Fibroblast of lung (primary cell): ENCODE results near the gene SEC61B. TPM values are rescaled to one million over a fixed set of nuclear protein-coding genes. Genes with fewer than 3 reads are reported as not detected.

ENCODE experiments used
- DNase-seq, 2 donors: peaks; one replicate each; pipeline versions ENCODE4 v3.0.0 to v3.0.0-alpha.2; 2010; ENCODE audit warnings: low read depth in 2 of 2
- H2AFZ ChIP-seq: 2 replicates; pipeline ENCODE4 v1.5.1; 2012; ENCODE audit warnings: low read length, control low read depth, inconsistent platforms
- H3K27ac ChIP-seq: 2 replicates; pipeline ENCODE4 v1.5.1; 2011; ENCODE audit warnings: low read length, control low read depth; ENCODE audit not compliant: insufficient read depth
- H3K27me3 ChIP-seq: 2 replicates; pipeline ENCODE4 v1.5.1; 2011; ENCODE audit warnings: mild to moderate bottlenecking, low read length; ENCODE audit not compliant: control insufficient read depth, insufficient read depth
- H3K36me3 ChIP-seq: 2 replicates; pipeline ENCODE4 v1.5.1; 2011; ENCODE audit warnings: low read length; ENCODE audit not compliant: control insufficient read depth, insufficient read depth
- H3K4me1 ChIP-seq: 2 replicates; pipeline ENCODE4 v1.5.1; 2011; ENCODE audit warnings: low read length; ENCODE audit not compliant: control insufficient read depth, insufficient read depth; ENCODE audit errors: extremely low read depth
- H3K4me2 ChIP-seq: 2 replicates; pipeline ENCODE4 v1.5.1; 2011; ENCODE audit warnings: low read length, control low read depth; ENCODE audit not compliant: insufficient read depth; ENCODE audit errors: extremely low read depth
- H3K4me3 ChIP-seq, 4 experiments: fragments of 200-600 bp in 1 of 4; sonication (generic) in 1 of 4; replicated peaks in 1 of 4; 2 replicates each; pipeline ENCODE4 v1.5.1; 2011 to 2016; ENCODE audit warnings: low read length in 4 of 4, low read depth in 3 of 4, mild to moderate bottlenecking in 3 of 4, control low read depth in 2 of 4, inconsistent platforms in 1 of 4, mixed read lengths in 1 of 4; ENCODE audit not compliant: insufficient read depth in 1 of 4; ENCODE audit errors: control extremely low read depth in 1 of 4
- H3K79me2 ChIP-seq: 2 replicates; pipeline ENCODE4 v1.5.1; 2012; ENCODE audit warnings: mild to moderate bottlenecking, low read length, inconsistent platforms; ENCODE audit not compliant: control insufficient read depth, insufficient read depth
- H3K9ac ChIP-seq: 2 replicates; pipeline ENCODE4 v1.5.1; 2011; ENCODE audit warnings: mild to moderate bottlenecking, low read length, control low read depth; ENCODE audit not compliant: insufficient read depth
- H3K9me3 ChIP-seq: 2 replicates; pipeline ENCODE4 v1.5.1; 2012; ENCODE audit warnings: low read depth, low read length; ENCODE audit not compliant: control insufficient read depth, insufficient read depth
- H4K20me1 ChIP-seq: 2 replicates; pipeline ENCODE4 v1.5.1; 2011; ENCODE audit warnings: low read length; ENCODE audit not compliant: control insufficient read depth, insufficient read depth; ENCODE audit errors: extremely low read depth
- EZH2 ChIP-seq: IDR thresholded peaks from 2 replicates; pipeline ENCODE4 v1.5.1; 2012; ENCODE audit warnings: low read length, control low read depth, mild to moderate bottlenecking; ENCODE audit errors: missing control alignments
- polyA plus RNA-seq, 2 donors: library from polyadenylated mRNA; depleted of rRNA in 1 of 2; stranded (reverse) in 1 of 2; unstranded in 1 of 2; fragments of >200 nt; gene quantifications; 2 replicates each; pipeline ENCODE4 v1.2.1, GENCODE V29; 2011 to 2012; ENCODE audit warnings: missing spikeins in 1 of 2
- total RNA-seq: library from RNA; depleted of rRNA; stranded (reverse); fragments of >200 nt; gene quantifications from 2 replicates; pipeline ENCODE4 v1.2.1, GENCODE V29; 2014
- TF ChIP-seq, protein P1 (sequence below), 2 donors: IDR thresholded peaks in 1 of 2; conservative IDR thresholded peaks in 1 of 2; 1 replicate in 1 of 2; 2 replicates in 1 of 2; pipeline ENCODE4 v1.5.1; 2011 to 2012; ENCODE audit warnings: low read length in 2 of 2, control low read depth in 1 of 2, inconsistent platforms in 1 of 2, low read depth in 1 of 2, mild to moderate bottlenecking in 1 of 2

Gene SEC61B
- total and polyA plus RNA-seq, 2 donors (not counting 1 experiment from before 2014, with no cell fraction given), result 58.8 to 213 TPM

DNA sequence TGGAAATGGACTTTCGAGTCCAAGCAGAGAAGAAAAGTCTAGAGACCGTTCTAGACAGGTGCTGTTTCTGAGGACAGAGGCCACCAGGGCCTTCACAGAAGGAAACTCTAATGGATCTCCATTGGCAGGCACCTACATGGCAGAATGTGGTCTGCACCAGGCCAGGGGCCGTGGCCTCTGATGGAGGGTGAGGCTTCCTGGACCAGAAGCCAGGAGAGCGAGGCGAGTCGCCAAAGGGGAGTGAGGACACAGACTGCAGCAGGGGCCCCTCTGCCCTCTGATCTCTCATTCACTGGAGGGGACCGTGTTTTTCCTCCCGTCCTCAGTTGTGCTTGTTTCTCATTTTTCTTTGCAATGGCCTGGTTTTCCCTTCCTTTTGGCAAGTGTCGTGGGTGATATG lies 41.4 kb upstream of the SEC61B start:
- TF ChIP-seq EZH2, result no peak
- TF ChIP-seq, protein P1, sequence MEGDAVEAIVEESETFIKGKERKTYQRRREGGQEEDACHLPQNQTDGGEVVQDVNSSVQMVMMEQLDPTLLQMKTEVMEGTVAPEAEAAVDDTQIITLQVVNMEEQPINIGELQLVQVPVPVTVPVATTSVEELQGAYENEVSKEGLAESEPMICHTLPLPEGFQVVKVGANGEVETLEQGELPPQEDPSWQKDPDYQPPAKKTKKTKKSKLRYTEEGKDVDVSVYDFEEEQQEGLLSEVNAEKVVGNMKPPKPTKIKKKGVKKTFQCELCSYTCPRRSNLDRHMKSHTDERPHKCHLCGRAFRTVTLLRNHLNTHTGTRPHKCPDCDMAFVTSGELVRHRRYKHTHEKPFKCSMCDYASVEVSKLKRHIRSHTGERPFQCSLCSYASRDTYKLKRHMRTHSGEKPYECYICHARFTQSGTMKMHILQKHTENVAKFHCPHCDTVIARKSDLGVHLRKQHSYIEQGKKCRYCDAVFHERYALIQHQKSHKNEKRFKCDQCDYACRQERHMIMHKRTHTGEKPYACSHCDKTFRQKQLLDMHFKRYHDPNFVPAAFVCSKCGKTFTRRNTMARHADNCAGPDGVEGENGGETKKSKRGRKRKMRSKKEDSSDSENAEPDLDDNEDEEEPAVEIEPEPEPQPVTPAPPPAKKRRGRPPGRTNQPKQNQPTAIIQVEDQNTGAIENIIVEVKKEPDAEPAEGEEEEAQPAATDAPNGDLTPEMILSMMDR (conservative IDR thresholded peaks at IDR 0.05 in 1 of 2, IDR thresholded peaks at IDR 0.05 in 1 of 2; ENCODE audit: low read depth in 1 of 2, low read length in 2 of 2), result no peak
- DNase-seq, result no peak
- Histone ChIP-seq H3K4me3 (no peak overlapping the region), H3K9me3 (no peaks in the 10 kb centered on the region), H3K79me2 (no peaks in the 10 kb centered on the region), H3K36me3 (no peaks in the 10 kb centered on the region), H3K27me3 (no peaks in the 10 kb centered on the region), H4K20me1 (no peaks in the 10 kb centered on the region), H2AFZ (no peak overlapping the region), H3K4me2 (no peak overlapping the region), H3K27ac (no peak overlapping the region), H3K9ac (no peak overlapping the region), H3K4me1 (peaks cover 6% of the 10 kb centered on the region)

DNA sequence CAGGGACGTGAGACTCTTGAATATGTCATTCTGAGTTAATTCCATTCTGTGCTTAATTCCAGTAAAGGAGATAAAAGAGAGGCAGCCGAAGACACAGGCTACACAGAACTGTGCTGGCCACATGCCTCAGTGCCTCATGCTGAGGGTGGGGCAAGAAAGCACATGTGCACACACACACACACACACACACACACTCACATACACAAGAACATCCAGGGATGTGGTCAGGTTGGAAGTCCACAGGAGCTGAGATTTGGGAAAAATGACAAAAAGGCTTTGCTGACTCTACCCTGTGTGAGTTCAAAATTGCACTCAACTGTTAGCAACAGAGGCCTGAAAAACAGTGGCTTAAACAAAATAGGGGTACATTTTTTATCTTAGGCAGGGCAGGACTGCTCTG lies 40.9 kb upstream of the SEC61B start:
- peak in 1 of 2 donors; percentile 15 for DNase-seq
- Histone ChIP-seq H3K4me3 (no peak overlapping the region), H3K36me3 (no peaks in the 10 kb centered on the region), H2AFZ (no peak overlapping the region), H3K9ac (no peak overlapping the region), H3K27ac (no peak overlapping the region), H4K20me1 (no peaks in the 10 kb centered on the region), H3K4me2 (no peak overlapping the region), H3K9me3 (no peaks in the 10 kb centered on the region), H3K79me2 (no peaks in the 10 kb centered on the region), H3K27me3 (no peaks in the 10 kb centered on the region), H3K4me1 (peaks cover 6% of the 10 kb centered on the region)
- no peak for TF ChIP-seq EZH2
- TF ChIP-seq, protein P1 (conservative IDR thresholded peaks at IDR 0.05 in 1 of 2, IDR thresholded peaks at IDR 0.05 in 1 of 2; ENCODE audit: low read depth in 1 of 2, low read length in 2 of 2), result no peak

DNA sequence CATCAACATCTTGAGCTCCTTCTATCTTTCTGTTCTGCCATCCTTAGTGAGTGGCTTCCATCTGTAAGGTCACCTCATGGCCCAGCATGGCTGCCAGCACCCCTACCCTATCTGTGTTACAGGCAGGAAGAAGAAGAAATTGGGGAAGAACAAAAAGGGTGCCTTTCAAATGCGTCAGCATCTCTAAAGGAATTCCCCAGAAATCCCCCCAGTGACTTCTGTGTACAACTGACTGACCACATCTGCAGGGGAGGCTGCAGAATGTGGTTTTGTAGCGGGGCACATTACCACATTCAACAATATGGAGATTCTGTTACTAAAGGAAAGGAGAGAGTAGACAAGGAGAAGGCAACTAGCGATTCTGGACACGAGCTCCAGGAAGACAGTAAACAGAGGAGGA lies 40.5 kb upstream of the SEC61B start:
- DNase-seq, result peak; percentile 5 to 76
- H3K27ac ChIP-seq, result no peak overlapping the region
- H3K4me1 ChIP-seq, result peaks cover 6% of the 10 kb centered on the region
- no peak overlapping the region for H3K4me2 ChIP-seq
- no peak overlapping the region for H3K9ac ChIP-seq
- H3K79me2 ChIP-seq, result no peaks in the 10 kb centered on the region
- no peaks in the 10 kb centered on the region for H3K27me3 ChIP-seq
- no peaks in the 10 kb centered on the region for H3K9me3 ChIP-seq
- no peak overlapping the region for H3K4me3 ChIP-seq
- no peaks in the 10 kb centered on the region for H4K20me1 ChIP-seq
- no peak overlapping the region for H2AFZ ChIP-seq
- TF ChIP-seq, protein P1 (conservative IDR thresholded peaks at IDR 0.05 in 1 of 2, IDR thresholded peaks at IDR 0.05 in 1 of 2; ENCODE audit: low read depth in 1 of 2, low read length in 2 of 2), result no peak
- TF ChIP-seq EZH2, result no peak
- H3K36me3 ChIP-seq, result no peaks in the 10 kb centered on the region
